ENCODE results near the gene MCF2L2. TPM values are rescaled to one million over a fixed set of nuclear protein-coding genes. Genes with fewer than 3 reads are reported as not detected.

Gene MCF2L2
- total and polyA plus RNA-seq, 2 of the 13 experiments (the other 11 are each of a cell fraction or from before 2014, with no cell fraction given), result not detected

DNA sequence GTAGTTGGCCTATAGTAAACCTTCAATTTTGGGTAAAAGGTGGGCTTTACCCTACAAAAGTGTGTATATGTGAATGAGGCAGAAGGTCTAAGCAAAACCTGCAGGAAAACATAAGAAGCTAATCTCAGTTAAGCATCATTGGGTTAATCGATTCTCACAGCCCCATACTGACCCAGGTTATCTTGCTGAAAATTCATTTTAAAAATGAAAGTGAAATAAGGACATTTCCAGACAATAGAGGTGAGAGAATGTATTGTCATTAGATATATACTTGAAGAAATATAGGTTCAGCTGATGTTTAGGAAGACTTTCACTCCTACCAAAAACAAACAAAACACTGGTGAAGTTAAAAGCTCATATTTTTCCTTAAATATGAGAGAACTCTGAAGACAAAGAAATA, 85.6 kb downstream of the MCF2L2 start:
- TF ChIP-seq, protein P1, sequence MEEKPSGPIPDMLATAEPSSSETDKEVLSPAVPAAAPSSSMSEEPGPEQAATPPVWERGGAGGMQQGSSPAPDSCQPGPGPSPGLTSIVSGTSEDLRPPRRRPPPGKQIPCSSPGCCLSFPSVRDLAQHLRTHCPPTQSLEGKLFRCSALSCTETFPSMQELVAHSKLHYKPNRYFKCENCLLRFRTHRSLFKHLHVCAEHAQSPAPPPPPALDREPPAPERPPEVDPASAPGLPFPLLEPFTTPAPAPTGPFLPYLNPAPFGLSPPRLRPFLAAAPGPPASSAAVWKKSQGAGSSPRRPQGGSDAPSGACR (CRISPR knock-in tag; IDR thresholded peaks at IDR 0.05), result no peak
- no peak for TF ChIP-seq XRCC5 (optimal IDR thresholded peaks at IDR 0.05; ENCODE audit: low read length)
- TF ChIP-seq ZNF670 (CRISPR knock-in tag; IDR thresholded peaks at IDR 0.05; ENCODE audit: borderline replicate concordance), result no peak
- peaks cover 0 to 3% of the 10 kb centered on the region in 2 experiments; a peak in 1 of 5 replicates for H3K27me3 ChIP-seq (ENCODE audit: control insufficient read depth in 1 of 2, insufficient read depth in 2 of 2, low read length in 2 of 2)
- H3K79me2 ChIP-seq (ENCODE audit: insufficient read depth, low read length), result no peaks in the 10 kb centered on the region
- FAIRE-seq (no peak), ATAC-seq (no peak), DNase-seq (ENCODE audit: low spot score) (no peak)
- in situ Hi-C loops (cut with HindIII; ENCODE audit: extremely low pct_ligation_motif_present, low pct_unique_long_range_greater_than_20kb) (no loop called here), intact Hi-C loops (cut with micrococcal nuclease; ENCODE audit: unreplicated experiment) (no loop called here)
- no peak overlapping the region for H3K9ac ChIP-seq (ENCODE audit: insufficient read depth, low read depth, low read length)
- H3K4me3 ChIP-seq (replicated peaks in 1 of 3; ENCODE audit: insufficient read depth in 1 of 3, low read depth in 2 of 3, low read length in 3 of 3), result no peak overlapping the region
- no peaks in the 10 kb centered on the region for H3K9me3 ChIP-seq (ENCODE audit: low read length)
- no peak overlapping the region for H3K27ac ChIP-seq (ENCODE audit: extremely low read length, insufficient read depth, low read length)
- H4K20me1 ChIP-seq (ENCODE audit: insufficient read depth, low read length), result no peaks in the 10 kb centered on the region
- no peak overlapping the region for H2AFZ ChIP-seq (ENCODE audit: low read length)
- CTCF ChIA-PET (ENCODE audit: low intra/inter-chr PET ratio, low total read pairs), result no interaction called here
- H3K4me2 ChIP-seq (ENCODE audit: low read depth, low read length), result no peak overlapping the region
- H3K4me1 ChIP-seq (ENCODE audit: insufficient read depth, low read length), result no peaks in the 10 kb centered on the region
- no TSS peak for BruUV-seq (replicated peaks)
- WGBS (ENCODE audit: low lambda C conversion rate), result 0% methylated on average over 1 of the region's 1 CpG
- POLR2A ChIA-PET, result no interaction called here
- H3K36me3 ChIP-seq (replicated peaks in 1 of 2; ENCODE audit: control insufficient read depth in 1 of 2, insufficient read depth in 2 of 2, low read length in 2 of 2), result no peaks in the 10 kb centered on the region

DNA sequence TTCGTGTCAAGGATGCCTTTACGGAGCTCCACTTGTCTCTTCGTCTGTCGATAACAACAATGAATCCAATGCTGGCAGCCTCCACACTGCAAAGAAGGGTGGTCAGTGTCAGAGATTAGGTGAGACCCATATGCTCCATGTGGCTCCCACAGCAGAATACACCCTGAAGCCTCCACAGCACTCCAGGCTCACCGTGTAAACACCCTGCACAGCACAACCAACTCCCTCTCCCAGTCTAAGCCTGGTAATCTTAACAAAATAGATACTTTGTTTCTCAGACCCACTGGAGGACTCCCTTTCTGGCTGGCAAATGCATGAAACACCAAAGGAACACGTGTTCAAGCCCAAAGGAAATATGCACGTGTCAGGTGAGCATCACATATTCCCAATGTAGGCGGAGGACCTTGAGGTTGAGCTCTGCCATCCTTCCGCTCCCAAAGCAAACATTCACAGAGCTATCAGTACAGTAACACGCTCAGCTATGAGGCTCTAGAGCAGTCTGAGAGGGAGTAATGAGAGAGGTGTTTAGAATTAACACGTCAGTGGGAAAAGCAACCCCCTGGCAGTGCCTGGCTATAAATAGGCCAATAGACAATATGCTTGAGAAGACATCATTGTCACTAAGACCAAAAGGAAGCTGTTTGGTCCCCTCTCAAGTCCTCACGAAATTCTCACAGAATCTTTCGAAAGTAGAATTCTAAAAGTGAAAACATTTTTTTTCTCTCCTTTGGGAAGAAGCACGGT, 86.7 kb downstream of the MCF2L2 start:
- no peaks in the 10 kb centered on the region for H4K20me1 ChIP-seq (ENCODE audit: insufficient read depth, low read length)
- 25% methylated on average over 14 of the region's 14 CpGs for WGBS (ENCODE audit: low lambda C conversion rate)
- H3K27me3 ChIP-seq (ENCODE audit: control insufficient read depth in 1 of 2, insufficient read depth in 2 of 2, low read length in 2 of 2), result peaks cover 0 to 3% of the 10 kb centered on the region in 2 experiments; a peak in 1 of 5 replicates
- DNase-seq (ENCODE audit: low spot score) (no peak), ATAC-seq (no peak; the same call in 2 of the 3 replicates), FAIRE-seq (no peak)
- no peaks in the 10 kb centered on the region for H3K9me3 ChIP-seq (ENCODE audit: low read length)
- no TSS peak for BruUV-seq (replicated peaks)
- intact Hi-C loops (cut with micrococcal nuclease; ENCODE audit: unreplicated experiment) (no loop called here), in situ Hi-C loops (cut with HindIII; ENCODE audit: extremely low pct_ligation_motif_present, low pct_unique_long_range_greater_than_20kb) (no loop called here)
- no peak for TF ChIP-seq GATA4 (IDR thresholded peaks at IDR 0.05; ENCODE audit: borderline replicate concordance, low read depth)
- TF ChIP-seq, protein P2, sequence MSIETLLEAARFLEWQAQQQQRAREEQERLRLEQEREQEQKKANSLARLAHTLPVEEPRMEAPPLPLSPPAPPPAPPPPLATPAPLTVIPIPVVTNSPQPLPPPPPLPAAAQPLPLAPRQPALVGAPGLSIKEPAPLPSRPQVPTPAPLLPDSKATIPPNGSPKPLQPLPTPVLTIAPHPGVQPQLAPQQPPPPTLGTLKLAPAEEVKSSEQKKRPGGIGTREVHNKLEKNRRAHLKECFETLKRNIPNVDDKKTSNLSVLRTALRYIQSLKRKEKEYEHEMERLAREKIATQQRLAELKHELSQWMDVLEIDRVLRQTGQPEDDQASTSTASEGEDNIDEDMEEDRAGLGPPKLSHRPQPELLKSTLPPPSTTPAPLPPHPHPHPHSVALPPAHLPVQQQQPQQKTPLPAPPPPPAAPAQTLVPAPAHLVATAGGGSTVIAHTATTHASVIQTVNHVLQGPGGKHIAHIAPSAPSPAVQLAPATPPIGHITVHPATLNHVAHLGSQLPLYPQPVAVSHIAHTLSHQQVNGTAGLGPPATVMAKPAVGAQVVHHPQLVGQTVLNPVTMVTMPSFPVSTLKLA (IDR thresholded peaks at IDR 0.05), result peak; percentile 74
- POLR2A ChIA-PET, result no interaction called here
- H3K4me1 ChIP-seq (ENCODE audit: insufficient read depth, low read length), result no peaks in the 10 kb centered on the region
- H3K27ac ChIP-seq (ENCODE audit: extremely low read length, insufficient read depth, low read length), result no peak overlapping the region
- H3K79me2 ChIP-seq (ENCODE audit: insufficient read depth, low read length), result no peaks in the 10 kb centered on the region
- no peak overlapping the region for H3K4me3 ChIP-seq (replicated peaks in 1 of 3; ENCODE audit: insufficient read depth in 1 of 3, low read depth in 2 of 3, low read length in 3 of 3)
- no peak overlapping the region for H3K4me2 ChIP-seq (ENCODE audit: low read depth, low read length)
- H3K36me3 ChIP-seq (replicated peaks in 1 of 2; ENCODE audit: control insufficient read depth in 1 of 2, insufficient read depth in 2 of 2, low read length in 2 of 2), result no peaks in the 10 kb centered on the region
- no peak overlapping the region for H2AFZ ChIP-seq (ENCODE audit: low read length)
- CTCF ChIA-PET (ENCODE audit: low intra/inter-chr PET ratio, low total read pairs), result no interaction called here
- no peak overlapping the region for H3K9ac ChIP-seq (ENCODE audit: insufficient read depth, low read depth, low read length)

All from HepG2 (cell line).